ENCODE results near the gene TTLL8. TPM values are rescaled to one million over a fixed set of nuclear protein-coding genes. Genes with fewer than 3 reads are reported as not detected.

Gene TTLL8
- total RNA-seq, 1 experiment from 2014 or later: not detected

GRCh38 chr22:49994361-49995040 lies 63.6 kb downstream of the TTLL8 start:
- H3K4me3 Mint-ChIP-seq: no peak overlapping the region
- POLR2A ChIA-PET: no interaction called here
- peaks cover 11% of the 10 kb centered on the region for H3K36me3 Mint-ChIP-seq
- peaks cover 23% of the 10 kb centered on the region for H3K27me3 Mint-ChIP-seq (ENCODE audit: low read depth)
- CTCF ChIA-PET: interaction anchor here (0.6 to 5.5 kb wide), 11 partner anchors 12 to 74 kb away, joined by 3 to 50 read pairs (median 7); partner anchors contain the start of gene IL17REL
- TF ChIP-seq ZMAT4 (CRISPR knock-in tag; IDR thresholded peaks at IDR 0.05) (no peak), STAT6 (CRISPR knock-in tag; conservative IDR thresholded peaks at IDR 0.05; ENCODE audit: low read depth) (no peak), TCF7 (CRISPR knock-in tag; IDR thresholded peaks at IDR 0.05; ENCODE audit: low read depth) (no peak), ESRRA (CRISPR knock-in tag; IDR thresholded peaks at IDR 0.05; ENCODE audit: borderline replicate concordance) (no peak), ZBTB21 (CRISPR knock-in tag; IDR thresholded peaks at IDR 0.05; ENCODE audit: borderline replicate concordance) (no peak), SMAD4 (CRISPR knock-in tag; IDR thresholded peaks at IDR 0.05) (no peak), E2F4 (CRISPR knock-in tag; IDR thresholded peaks at IDR 0.05; ENCODE audit: borderline replicate concordance, low read depth) (no peak), ZNF219 (CRISPR knock-in tag; IDR thresholded peaks at IDR 0.05; ENCODE audit: borderline replicate concordance) (no peak), ZBTB43 (CRISPR knock-in tag; IDR thresholded peaks at IDR 0.05) (no peak), ATF3 (CRISPR knock-in tag; conservative IDR thresholded peaks at IDR 0.05) (no peak), GTF2I (CRISPR knock-in tag; conservative IDR thresholded peaks at IDR 0.05) (no peak), MAX (CRISPR knock-in tag; IDR thresholded peaks at IDR 0.05) (no peak), IRF1 (CRISPR knock-in tag; IDR thresholded peaks at IDR 0.05) (no peak), ATF6 (CRISPR knock-in tag; IDR thresholded peaks at IDR 0.05) (no peak), ZNF532 (CRISPR knock-in tag; IDR thresholded peaks at IDR 0.05; ENCODE audit: borderline replicate concordance) (no peak), CREM (CRISPR knock-in tag; IDR thresholded peaks at IDR 0.05) (no peak), JAZF1 (CRISPR knock-in tag; IDR thresholded peaks at IDR 0.05) (no peak), ZNF232 (CRISPR knock-in tag; IDR thresholded peaks at IDR 0.05) (no peak), ZNF416 (CRISPR knock-in tag; IDR thresholded peaks at IDR 0.05) (no peak)
- DNase-seq (ENCODE audit: low spot score) (no peak), ATAC-seq (no peak)
- H3K27ac Mint-ChIP-seq: no peak overlapping the region
- peaks cover 9% of the 10 kb centered on the region for H3K4me1 Mint-ChIP-seq
- H3K9me3 Mint-ChIP-seq: peaks cover 18% of the 10 kb centered on the region

Measured in WTC11 (cell line).